K562 (cell line): ENCODE data around the gene NLE1. TPM values are rescaled to one million over a fixed set of nuclear protein-coding genes. Genes with fewer than 3 reads are reported as not detected.

Source experiments
- ARID1B ChIP-seq: fragments of 450-650 bp; IDR thresholded peaks from 2 replicates; pipeline ENCODE4 v1.6.1; 2016; ENCODE audit warnings: antibody characterized with exemption, mild to moderate bottlenecking, inconsistent platforms
- BCOR ChIP-seq: fragments of 450-650 bp; IDR thresholded peaks from 2 replicates; pipeline ENCODE4 v1.6.1; 2016
- C11orf30 ChIP-seq: fragments of 450-650 bp; IDR thresholded peaks from 2 replicates; pipeline ENCODE4 v1.6.1; 2016; ENCODE audit warnings: low read depth, mild to moderate bottlenecking
- CAMTA2 ChIP-seq: fragments of 250-450 bp; sonication (Bioruptor Pico); conservative IDR thresholded peaks from 2 replicates; pipeline ENCODE4 v1.5.1; 2022
- ELK3 ChIP-seq: fragments of 450-650 bp; formaldehyde crosslinking; IDR thresholded peaks from 2 replicates; pipeline ENCODE4 v1.4.0; 2020; ENCODE audit warnings: mild to moderate bottlenecking
- FOXP1 ChIP-seq: sonication (generic); formaldehyde crosslinking; IDR thresholded peaks from 2 replicates; pipeline ENCODE4 v1.8.0; 2022; ENCODE audit warnings: mild to moderate bottlenecking, missing genetic modification reagents
- GABPA ChIP-seq: fragments of 200-800 bp; sonication (Bioruptor generic); conservative IDR thresholded peaks from 2 replicates; pipeline ENCODE4 v1.6.1; 2016; ENCODE audit warnings: low read depth, missing genetic modification characterization, missing compliant biosample characterization
- GATA2 ChIP-seq: sonication (generic); formaldehyde crosslinking; IDR thresholded peaks from 2 replicates; pipeline ENCODE4 v1.4.0; 2020; ENCODE audit warnings: mild to moderate bottlenecking, missing genetic modification reagents
- HNRNPK ChIP-seq: fragments of 200-400 bp; formaldehyde crosslinking; IDR thresholded peaks from one replicate; pipeline ENCODE4 v1.6.1; 2018; ENCODE audit warnings: mild to moderate bottlenecking, low read depth, low read length; ENCODE audit not compliant: poor library complexity, severe bottlenecking
- IRF1 ChIP-seq: sonication (generic); formaldehyde crosslinking; IDR thresholded peaks from 2 replicates; pipeline ENCODE4 v1.8.0; 2022; ENCODE audit warnings: missing genetic modification reagents, mild to moderate bottlenecking, borderline replicate concordance
- JUND ChIP-seq, 2 experiments: IDR thresholded peaks; 2 replicates in 1 of 2; 3 replicates in 1 of 2; pipeline ENCODE4 v1.6.1; 2011; ENCODE audit warnings: borderline replicate concordance in 2 of 2, low read depth in 2 of 2, low read length in 2 of 2, improper control_type of control experiment in 1 of 2, missing biosample characterization in 1 of 2, missing genetic modification characterization in 1 of 2, missing genetic modification reagents in 1 of 2
- MAFG ChIP-seq: fragments of 450-650 bp; conservative IDR thresholded peaks from 2 replicates; pipeline ENCODE4 v1.6.1; 2016; ENCODE audit warnings: missing genetic modification characterization, missing compliant biosample characterization
- MEIS2 ChIP-seq: fragments of 450-650 bp; IDR thresholded peaks from 2 replicates; pipeline ENCODE4 v1.6.1; 2014; ENCODE audit warnings: mild to moderate bottlenecking; ENCODE audit not compliant: partially characterized antibody
- MXD1 ChIP-seq: fragments of 250-450 bp; sonication (Bioruptor Pico); IDR thresholded peaks from 2 replicates; pipeline ENCODE4 v1.8.0; 2021; ENCODE audit warnings: borderline replicate concordance, mild to moderate bottlenecking, moderate library complexity; ENCODE audit not compliant: poor library complexity, severe bottlenecking
- NBN ChIP-seq: fragments of 450-650 bp; IDR thresholded peaks from 2 replicates; pipeline ENCODE4 v1.6.1; 2016; ENCODE audit warnings: low read depth, mild to moderate bottlenecking
- POU5F1 ChIP-seq: fragments of 150-350 bp; IDR thresholded peaks from 2 replicates; pipeline ENCODE4 v1.6.1; 2014; ENCODE audit warnings: borderline replicate concordance, low read length, low read depth, mild to moderate bottlenecking; ENCODE audit not compliant: partially characterized antibody
- RREB1 ChIP-seq: fragments of 250-450 bp; sonication (Bioruptor Pico); IDR thresholded peaks from 2 replicates; pipeline ENCODE4 v1.4.0; 2020
- SIX5 ChIP-seq, 2 experiments: IDR thresholded peaks; 2 replicates each; pipeline ENCODE4 v1.6.1; 2011; ENCODE audit warnings: low read length in 2 of 2, borderline replicate concordance in 1 of 2, low read depth in 1 of 2, mild to moderate bottlenecking in 1 of 2, moderate library complexity in 1 of 2; ENCODE audit not compliant: insufficient read depth in 1 of 2
- ZNF143 ChIP-seq: sonication (generic); formaldehyde crosslinking; IDR thresholded peaks from 2 replicates; pipeline ENCODE4 v1.9.0; 2022; ENCODE audit warnings: mild to moderate bottlenecking, missing genetic modification reagents
- ZNF354B ChIP-seq: fragments of 250-450 bp; sonication (Bioruptor Pico); IDR thresholded peaks from 2 replicates; pipeline ENCODE4 v1.4.0; 2020
- ZNF696 ChIP-seq: fragments of 250-450 bp; sonication (Bioruptor Pico); conservative IDR thresholded peaks from 2 replicates; pipeline ENCODE4 v1.4.0; 2020; ENCODE audit warnings: mild to moderate bottlenecking, moderate library complexity
- polyA plus RNA-seq, 8 experiments: library from polyadenylated mRNA; depleted of rRNA in 4 of 8; stranded (reverse) in 5 of 8; unstranded in 3 of 8; fragments of >200 nt; fragmentation: Nextera tagmentation in 2 of 8; fragmentation: Illumina TruSeq in 1 of 8; extraction: Ambion mirVana in 2 of 8; extraction: Trizol in 1 of 8; gene quantifications; 2 replicates each; pipeline versions ENCODE4 v1.2.1 to v1.2.3, GENCODE V29; 2011 to 2014; ENCODE audit warnings: inconsistent platforms in 1 of 8, missing spikeins in 1 of 8
- total RNA-seq, 7 experiments: library from RNA; depleted of rRNA in 6 of 7; stranded (reverse); fragments of >200 nt in 6 of 7; fragmentation: Illumina TruSeq in 2 of 7; extraction: Trizol in 2 of 7; gene quantifications; 2 replicates each; pipeline versions ENCODE4 v1.2.1 to v1.2.3, GENCODE V29; 2011 to 2021; ENCODE audit warnings: low replicate concordance in 1 of 7

NLE1 gene
- total and polyA plus RNA-seq, 9 of the 15 experiments (the other 6 are each of a cell fraction or from before 2014, with no cell fraction given): 3.8 to 69.0 (median 29.4) TPM

GRCh38 chr17:35084987-35085386 is 57.1 kb downstream of the NLE1 start (continued):
- no peak for TF ChIP-seq SIX5 (IDR thresholded peaks at IDR 0.05; ENCODE audit: borderline replicate concordance in 1 of 2, insufficient read depth in 1 of 2, low read depth in 1 of 2, low read length in 2 of 2)
- no peak for TF ChIP-seq RREB1 (CRISPR knock-in tag)
- no peak for TF ChIP-seq IRF1 (CRISPR knock-in tag)
- no peak for TF ChIP-seq GATA2 (CRISPR knock-in tag)
- no peak for TF ChIP-seq CAMTA2 (CRISPR knock-in tag)
- TF ChIP-seq ZNF143 (CRISPR knock-in tag): no peak
- peak; percentile 19; the same call in 1 of the 2 replicates for TF ChIP-seq JUND (IDR thresholded peaks at IDR 0.05; ENCODE audit: borderline replicate concordance, low read depth, low read length)
- no peak for TF ChIP-seq JUND (tag; IDR thresholded peaks at IDR 0.05; ENCODE audit: borderline replicate concordance, low read depth, low read length)
- TF ChIP-seq FOXP1 (CRISPR knock-in tag): no peak
- TF ChIP-seq MEIS2: peak; percentile 39
- no peak for TF ChIP-seq HNRNPK
- no peak for TF ChIP-seq ZNF696 (CRISPR knock-in tag)
- TF ChIP-seq POU5F1: no peak
- TF ChIP-seq C11orf30: peak; percentile 68
- no peak for TF ChIP-seq NBN
- no peak for TF ChIP-seq ELK3 (CRISPR knock-in tag)
- no peak for TF ChIP-seq ZNF354B (CRISPR knock-in tag)
- no peak for TF ChIP-seq MXD1 (CRISPR knock-in tag)
- no peak for TF ChIP-seq ARID1B
- TF ChIP-seq GABPA (tag): no peak
- no peak for TF ChIP-seq BCOR
- TF ChIP-seq MAFG (tag): peak; percentile 57
